H9 (cell line): Measurements from ENCODE around the gene CNPPD1. TPM values are rescaled to one million over a fixed set of nuclear protein-coding genes. Genes with fewer than 3 reads are reported as not detected.

Experiments used
- DNase-seq: peaks from one replicate; pipeline ENCODE4 v3.0.0-alpha.2; 2017
- H2AFZ ChIP-seq: one replicate; pipeline ENCODE4 v1.6.1; 2013; ENCODE audit warnings: mild to moderate bottlenecking, low read length, control low read depth, moderate library complexity
- H2AK5ac ChIP-seq: 2 replicates; pipeline ENCODE4 v1.6.1; 2013; ENCODE audit warnings: low read length, control low read depth, mixed read lengths; ENCODE audit not compliant: insufficient read length
- H2BK120ac ChIP-seq: one replicate; pipeline ENCODE4 v1.6.1; 2013; ENCODE audit warnings: low read depth, mild to moderate bottlenecking, low read length, control low read depth, inconsistent platforms; ENCODE audit not compliant: poor library complexity, severe bottlenecking
- H2BK12ac ChIP-seq: 2 replicates; pipeline ENCODE4 v1.6.1; 2013; ENCODE audit warnings: low read length, control low read depth, mixed read lengths, low read depth; ENCODE audit not compliant: insufficient read length
- H2BK15ac ChIP-seq: 2 replicates; pipeline ENCODE4 v1.6.1; 2013; ENCODE audit warnings: low read depth, low read length, control low read depth
- H2BK20ac ChIP-seq: one replicate; pipeline ENCODE4 v1.6.1; 2013; ENCODE audit warnings: low read depth, mild to moderate bottlenecking, low read length, control low read depth, inconsistent platforms; ENCODE audit not compliant: poor library complexity, severe bottlenecking
- H2BK5ac ChIP-seq: 2 replicates; pipeline ENCODE4 v1.6.1; 2013; ENCODE audit warnings: low read length, control low read depth, mixed read lengths; ENCODE audit not compliant: insufficient read length
- H3K14ac ChIP-seq: 2 replicates; pipeline ENCODE4 v1.6.1; 2013; ENCODE audit warnings: low read length, control low read depth; ENCODE audit not compliant: insufficient read depth
- H3K18ac ChIP-seq: 2 replicates; pipeline ENCODE4 v1.6.1; 2013; ENCODE audit warnings: low read depth, mild to moderate bottlenecking, mixed read lengths, low read length, control low read depth; ENCODE audit not compliant: insufficient read length
- H3K23ac ChIP-seq: 2 replicates; pipeline ENCODE4 v1.6.1; 2013; ENCODE audit warnings: low read length, control low read depth, mixed read lengths, low read depth; ENCODE audit not compliant: insufficient read length
- H3K23me2 ChIP-seq: 2 replicates; pipeline ENCODE4 v1.6.1; 2013; ENCODE audit warnings: low read depth, mild to moderate bottlenecking, mixed read lengths, low read length, control low read depth; ENCODE audit not compliant: insufficient read length, poor library complexity, severe bottlenecking
- H3K27ac ChIP-seq: 2 replicates; pipeline ENCODE4 v1.5.1; 2013; ENCODE audit warnings: low read length, control low read depth, mixed read lengths, low read depth; ENCODE audit not compliant: insufficient read length
- H3K27me3 ChIP-seq: 2 replicates; pipeline ENCODE4 v1.6.1; 2013; ENCODE audit warnings: low read length, control low read depth, inconsistent platforms; ENCODE audit not compliant: insufficient read depth
- H3K4ac ChIP-seq: 2 replicates; pipeline ENCODE4 v1.6.1; 2013; ENCODE audit warnings: low read depth, mild to moderate bottlenecking, control low read depth, inconsistent platforms, low read length, moderate library complexity
- H3K4me1 ChIP-seq: 2 replicates; pipeline ENCODE4 v1.6.1; 2013; ENCODE audit warnings: low read length, control low read depth, inconsistent platforms; ENCODE audit not compliant: insufficient read depth
- H3K4me2 ChIP-seq: 2 replicates; pipeline ENCODE4 v1.6.1; 2013; ENCODE audit warnings: low read length, control low read depth, mixed read lengths; ENCODE audit not compliant: insufficient read length, insufficient read depth
- H3K56ac ChIP-seq: 2 replicates; pipeline ENCODE4 v1.6.1; 2013; ENCODE audit warnings: low read depth, mild to moderate bottlenecking, mixed read lengths, low read length, control low read depth; ENCODE audit not compliant: insufficient read length
- H3K79me1 ChIP-seq: 2 replicates; pipeline ENCODE4 v1.6.1; 2013; ENCODE audit warnings: low read depth, mild to moderate bottlenecking, moderate library complexity, low read length, control low read depth, inconsistent platforms; ENCODE audit not compliant: insufficient read depth, poor library complexity, severe bottlenecking
- H3K79me2 ChIP-seq: 2 replicates; pipeline ENCODE4 v1.6.1; 2013; ENCODE audit warnings: low read length, control low read depth, inconsistent platforms; ENCODE audit not compliant: insufficient read depth
- H3K9ac ChIP-seq: 2 replicates; pipeline ENCODE4 v1.6.1; 2013; ENCODE audit warnings: low read length, control low read depth, mixed read lengths; ENCODE audit not compliant: insufficient read length; ENCODE audit errors: extremely low read depth
- H3K9me3 ChIP-seq: one replicate; pipeline ENCODE4 v1.6.1; 2013; ENCODE audit warnings: low read depth, low read length, inconsistent platforms; ENCODE audit not compliant: control insufficient read depth
- H3T11ph ChIP-seq: one replicate; pipeline ENCODE4 v1.6.1; 2013; ENCODE audit warnings: mild to moderate bottlenecking, low read length, control low read depth, inconsistent platforms
- H4K20me1 ChIP-seq: one replicate; pipeline ENCODE4 v1.6.1; 2013; ENCODE audit not compliant: control insufficient read depth, insufficient read length, insufficient read depth
- H4K5ac ChIP-seq: 2 replicates; pipeline ENCODE4 v1.6.1; 2013; ENCODE audit warnings: low read depth, mild to moderate bottlenecking, mixed read lengths, low read length, control low read depth; ENCODE audit not compliant: insufficient read length
- H4K8ac ChIP-seq: replicated peaks from 2 replicates; pipeline ENCODE4 v1.6.1; 2013; ENCODE audit warnings: low read length, control low read depth, mixed read lengths, low read depth; ENCODE audit not compliant: insufficient read length
- H4K91ac ChIP-seq: 2 replicates; pipeline ENCODE4 v1.6.1; 2013; ENCODE audit warnings: low read depth, mild to moderate bottlenecking, moderate library complexity, mixed read lengths, low read length, control low read depth; ENCODE audit not compliant: insufficient read length
- H3K27ac Mint-ChIP-seq, 3 experiments: 2 replicates in 2 of 3; 3 replicates in 1 of 3; pipeline ENCODE4 v1.8.0; 2020 to 2021; ENCODE audit warnings: mixed read lengths in 3 of 3, mild to moderate bottlenecking in 1 of 3, moderate library complexity in 1 of 3
- H3K27me3 Mint-ChIP-seq: 2 replicates; pipeline ENCODE4 v1.8.0; 2021; ENCODE audit warnings: low read depth, mild to moderate bottlenecking, moderate library complexity, mixed read lengths
- H3K36me3 Mint-ChIP-seq, 3 experiments: 2 replicates in 2 of 3; 3 replicates in 1 of 3; pipeline ENCODE4 v1.8.0; 2020 to 2021; ENCODE audit warnings: low read depth in 3 of 3, mixed read lengths in 3 of 3; ENCODE audit not compliant: insufficient read depth in 1 of 3
- H3K4me1 Mint-ChIP-seq, 2 experiments: 2 replicates each; pipeline ENCODE4 v1.8.0; 2020; ENCODE audit warnings: mixed read lengths in 2 of 2
- H3K4me3 Mint-ChIP-seq, 2 experiments: 2 replicates in 1 of 2; 3 replicates in 1 of 2; pipeline ENCODE4 v1.8.0; 2020 to 2021; ENCODE audit warnings: mild to moderate bottlenecking in 2 of 2, mixed read lengths in 2 of 2, moderate library complexity in 1 of 2
- H3K9me3 Mint-ChIP-seq, 2 experiments: 2 replicates in 1 of 2; 3 replicates in 1 of 2; pipeline ENCODE4 v1.8.0; 2020; ENCODE audit warnings: mild to moderate bottlenecking in 2 of 2, mixed read lengths in 2 of 2, moderate library complexity in 1 of 2
- CTCF ChIP-seq: fragments of 200-600 bp; sonication (generic); conservative IDR thresholded peaks from 3 replicates; pipeline ENCODE4 v1.8.0; 2021; ENCODE audit warnings: antibody characterized with exemption, mild to moderate bottlenecking
- WGBS: extraction: QIAGEN DNeasy Blood & Tissue Kit; methylation state at CpG from one replicate; pipeline ENCODE4 v1.1.7; 2013; ENCODE audit warnings: missing lambda C conversion rate, low lambda C conversion rate, mixed read lengths; ENCODE audit not compliant: insufficient read length; ENCODE audit errors: extremely low coverage; 5-methylcytosine and 5-hydroxymethylcytosine counted together
- total RNA-seq: library from RNA; stranded (reverse); gene quantifications from 2 replicates; pipeline ENCODE4 v1.2.1, GENCODE V29; 2021

The CNPPD1 gene
- total RNA-seq, 1 experiment from 2014 or later: 33.0 TPM

GRCh38 chr2:219175928-219176817, 552 bp downstream of the CNPPD1 start:
- Mint-ChIP-seq H3K4me3 (peak overlapping the region; percentile 90 to 93), H3K27me3 (no peaks in the 10 kb centered on the region; the same call in 1 of the 2 replicates), H3K9me3 (no peaks in the 10 kb centered on the region; a peak in 2 of 5 replicates), H3K4me1 (peaks cover 17 to 22% of the 10 kb centered on the region in 2 experiments), H3K27ac (peak overlapping the region in 1 of 3 experiments; percentile 35; a peak in 2 of 7 replicates), H3K36me3 (peaks cover 12 to 41% (median 37%) of the 10 kb centered on the region in 3 experiments)
- no peaks in the 10 kb centered on the region for H4K20me1 ChIP-seq
- no peak overlapping the region for H3K27ac ChIP-seq
- peaks cover 3% of the 10 kb centered on the region for H3K79me1 ChIP-seq
- H3T11ph ChIP-seq: no peak overlapping the region
- no peaks in the 10 kb centered on the region for H3K27me3 ChIP-seq
- DNase-seq: peak; percentile 39
- no peak overlapping the region for H4K5ac ChIP-seq
- H2BK12ac ChIP-seq: no peak overlapping the region
- no peak overlapping the region for H3K4ac ChIP-seq
- H2AK5ac ChIP-seq: no peak overlapping the region
- no peak overlapping the region for H2BK15ac ChIP-seq
- H3K23ac ChIP-seq: no peak overlapping the region
- TF ChIP-seq CTCF: no peak; the same call in none of the 3 replicates
- H3K9me3 ChIP-seq: no peaks in the 10 kb centered on the region
- no peak overlapping the region for H2BK20ac ChIP-seq
- H2BK120ac ChIP-seq: no peak overlapping the region
- no CpG with 5 or more reads among the region's 45 CpGs for WGBS
- no peak overlapping the region for H2AFZ ChIP-seq
- H2BK5ac ChIP-seq: no peak overlapping the region
- H3K79me2 ChIP-seq: no peaks in the 10 kb centered on the region
- H3K18ac ChIP-seq: no peak overlapping the region
- peaks cover 20% of the 10 kb centered on the region for H3K23me2 ChIP-seq
- H3K4me2 ChIP-seq: peak overlapping the region; percentile 99
- H3K14ac ChIP-seq: no peak overlapping the region
- no peak overlapping the region for H4K8ac ChIP-seq
- 0 out of 2 replicates have a peak, but pooled peaks cover 3% of the 10 kb centered on the region for H3K4me1 ChIP-seq
- no peak overlapping the region for H4K91ac ChIP-seq
- H3K9ac ChIP-seq: peak overlapping the region; percentile 27
- no peak overlapping the region for H3K56ac ChIP-seq
